ENCODE data around the gene PPM1M. TPM values are rescaled to one million over a fixed set of nuclear protein-coding genes. Genes with fewer than 3 reads are reported as not detected.

The PPM1M gene
- total and polyA plus RNA-seq, 7 donors = 2.1 to 7.5 (median 3.0) TPM

- Histone ChIP-seq H3K4me1 (peaks cover 25% of the 10 kb centered on the region), H3K27ac (peak overlapping the region; percentile 66), H3K9me3 (no peaks in the 10 kb centered on the region), H3K27me3 (ENCODE audit: insufficient read depth in 3 of 3, low read length in 2 of 3) (no peaks in the 10 kb centered on the region), H3K36me3 (ENCODE audit: insufficient read depth in 1 of 2, low read depth in 1 of 2) (peaks cover 0 to 30% of the 10 kb centered on the region in 2 donors), H3K4me3 (peak overlapping the region; percentile 37)
- ATAC-seq (no peak), DNase-seq (no peak)
- intact Hi-C loops (cut with DNase I) = no loop called here
- no peak for TF ChIP-seq CTCF (IDR thresholded peaks at IDR 0.05)
- 64 to 77% (median 70%) methylated on average over 3 of the region's 3 CpGs for WGBS, 3 donors
These were observed 27.5 kb upstream of the PPM1M start for GRCh38 chr3:52218026-52218425.

- no peak for ATAC-seq
- H3K36me3 ChIP-seq (ENCODE audit: insufficient read depth in 1 of 2, low read depth in 1 of 2) = peaks cover 0 to 25% of the 10 kb centered on the region in 2 donors
- peak overlapping the region; percentile 66 for H3K27ac ChIP-seq
- peaks cover 25% of the 10 kb centered on the region for H3K4me1 ChIP-seq
- intact Hi-C loops (cut with DNase I) = no loop called here
- peak overlapping the region; percentile 37 for H3K4me3 ChIP-seq
- 70 to 76% (median 73%) methylated on average over 12 of the region's 12 CpGs for WGBS, 3 donors
- no peak for TF ChIP-seq CTCF (IDR thresholded peaks at IDR 0.05)
- H3K27me3 ChIP-seq (ENCODE audit: insufficient read depth in 3 of 3, low read length in 2 of 3) = no peaks in the 10 kb centered on the region
- peak in 1 of 2 donors; percentile 39 for DNase-seq
- H3K9me3 ChIP-seq = no peaks in the 10 kb centered on the region
These were observed 27.1 kb upstream of the PPM1M start for GRCh38 chr3:52218454-52218853.

GRCh38 chr3:52218937-52219650, 26.5 kb upstream of the PPM1M start:
- DNase-seq = no peak
- peak overlapping the region; percentile 66 for H3K27ac ChIP-seq
- H3K9me3 ChIP-seq = no peaks in the 10 kb centered on the region
- peaks cover 0 to 19% of the 10 kb centered on the region in 2 donors for H3K36me3 ChIP-seq (ENCODE audit: insufficient read depth in 1 of 2, low read depth in 1 of 2)
- ATAC-seq = no peak
- peaks cover 25% of the 10 kb centered on the region for H3K4me1 ChIP-seq
- intact Hi-C loops (cut with DNase I) = no loop called here
- H3K27me3 ChIP-seq (ENCODE audit: insufficient read depth in 3 of 3, low read length in 2 of 3) = no peaks in the 10 kb centered on the region
- H3K4me3 ChIP-seq = peak overlapping the region; percentile 37
- 56 to 70% (median 62%) methylated on average over 6 of the region's 6 CpGs for WGBS, 3 donors
- no peak for TF ChIP-seq CTCF (IDR thresholded peaks at IDR 0.05)

- peak; percentile 87 for TF ChIP-seq CTCF (IDR thresholded peaks at IDR 0.05)
- no peaks in the 10 kb centered on the region for H3K27me3 ChIP-seq (ENCODE audit: insufficient read depth in 3 of 3, low read length in 2 of 3)
- no peak overlapping the region for H3K4me3 ChIP-seq
- WGBS, 3 donors = 18 to 21% (median 18%) methylated on average over 8 to 9 of the region's 9 CpGs
- DNase-seq (peak; percentile 86 to 93), ATAC-seq (peak; percentile 68 to 78 (median 70))
- peaks cover 0 to 5% of the 10 kb centered on the region in 2 donors for H3K36me3 ChIP-seq (ENCODE audit: insufficient read depth in 1 of 2, low read depth in 1 of 2)
- H3K27ac ChIP-seq = no peak overlapping the region
- peaks cover 25% of the 10 kb centered on the region for H3K4me1 ChIP-seq
- no peaks in the 10 kb centered on the region for H3K9me3 ChIP-seq
- intact Hi-C loops (cut with DNase I) = loop anchor here in 1 of 2 donors (2.0 to 5.0 kb wide), 2 partner anchors 120 to 187 kb away; no protein-coding TSS in a partner anchor
These were observed 25.1 kb upstream of the PPM1M start for GRCh38 chr3:52220380-52221026.
